Amniotic epithelial cell (primary cell): ENCODE measurements around the gene TTC6.
"Not testable (repeated sequence)": the region's sequence is repeated elsewhere in the genome, so short reads cannot be mapped to it uniquely, and the experiment has no call there.

Experiments
- DNase-seq: peaks from one replicate; pipeline ENCODE4 v3.0.0-alpha.2; 2010; ENCODE audit warnings: low read depth

TTC6 gene

GRCh38 chr14:37594971-37595808, at the start of gene TTC6, which contains the start of gene FOXA1:
TTC6 (plus strand) TSS chr14:37595629; CDS start chr14:37622065, 26,436 bp downstream.
FOXA1 (minus strand) TSS chr14:37595249; CDS start chr14:37594972, 277 bp downstream.
- DNase-seq, result no peak

GRCh38 chr14:37546621-37547447, 48.6 kb upstream of the TTC6 start:
- no peak for DNase-seq

- DNase-seq, result peak; percentile 2
Measured at GRCh38 chr14:37550511-37550910, 44.9 kb upstream of the TTC6 start.

GRCh38 chr14:37551119-37551518, 44.3 kb upstream of the TTC6 start:
- DNase-seq, result no peak

GRCh38 chr14:37553935-37554550, 41.4 kb upstream of the TTC6 start:
- no peak for DNase-seq

GRCh38 chr14:37555596-37555995, 39.8 kb upstream of the TTC6 start:
- not testable (repeated sequence) for DNase-seq

GRCh38 chr14:37558740-37559139, 36.7 kb upstream of the TTC6 start:
- no peak for DNase-seq

GRCh38 chr14:37559386-37559785, 36.0 kb upstream of the TTC6 start:
- peak; percentile 8 for DNase-seq

- DNase-seq, result no peak
Measured at GRCh38 chr14:37563189-37563588, 32.2 kb upstream of the TTC6 start.

- no peak for DNase-seq
Measured at GRCh38 chr14:37565550-37565949, 29.9 kb upstream of the TTC6 start.

- peak; percentile 34 for DNase-seq
Measured at GRCh38 chr14:37566811-37567371, 28.5 kb upstream of the TTC6 start.

GRCh38 chr14:37569729-37570128, 25.7 kb upstream of the TTC6 start:
- DNase-seq, result no peak

- no peak for DNase-seq
Measured at GRCh38 chr14:37571391-37571790, 24.0 kb upstream of the TTC6 start.

GRCh38 chr14:37573356-37573755, 22.1 kb upstream of the TTC6 start:
- no peak for DNase-seq

- no peak for DNase-seq
Measured at GRCh38 chr14:37579274-37579673, 16.2 kb upstream of the TTC6 start.

- no peak for DNase-seq
Measured at GRCh38 chr14:37580146-37580545, 15.3 kb upstream of the TTC6 start.

GRCh38 chr14:37583358-37584210, 11.8 kb upstream of the TTC6 start:
- DNase-seq, result no peak

GRCh38 chr14:37584211-37585100, 11.0 kb upstream of the TTC6 start:
- DNase-seq, result no peak

GRCh38 chr14:37585101-37585511, 10.3 kb upstream of the TTC6 start:
- no peak for DNase-seq
